B cell (primary cell): ENCODE results near the gene MAB21L3. TPM values are rescaled to one million over a fixed set of nuclear protein-coding genes. Genes with fewer than 3 reads are reported as not detected.

Experiments used
- ATAC-seq: fragments of 200-7000 bp; cut with Tn5 transposase; one replicate; pipeline ENCODE4 v1.10.0; 2021; ENCODE audit warnings: low read depth, mild to moderate bottlenecking, moderate number of reproducible peaks, moderate library complexity
- CTCF ChIA-PET: fragments of 350-600 bp; sonication (Branson Sonifier 250); formaldehyde crosslinking; loops from one replicate; lab custom pipeline; 2021; ENCODE audit warnings: antibody characterized with exemption, inconsistent platforms; lab: Charles Lee
- POLR2A ChIA-PET: fragments of 350-600 bp; sonication (Branson Sonifier 250); formaldehyde crosslinking; loops from one replicate; lab custom pipeline; 2021; ENCODE audit warnings: antibody characterized with exemption; lab: Charles Lee
- DNase-seq: peaks from one replicate; pipeline ENCODE4 v3.0.0; 2013
- H2AFZ ChIP-seq: 2 replicates; pipeline ENCODE4 v1.6.1; 2012; ENCODE audit warnings: mild to moderate bottlenecking, low read depth, low read length; ENCODE audit not compliant: insufficient read depth, poor library complexity, severe bottlenecking
- H3K27ac ChIP-seq, 2 donors: 1 replicate in 1 of 2; 2 replicates in 1 of 2; pipeline ENCODE4 v1.5.1; 2012 to 2013; ENCODE audit warnings: low read length in 2 of 2, mild to moderate bottlenecking in 2 of 2, moderate library complexity in 1 of 2
- H3K27me3 ChIP-seq, 4 experiments: fragments of 200-600 bp in 1 of 4; sonication (generic) in 1 of 4; replicated peaks in 1 of 4; 1 replicate in 2 of 4; 2 replicates in 2 of 4; pipeline versions ENCODE4 v1.6.1 to v1.7.0; 2013 to 2016; ENCODE audit warnings: low read length in 3 of 4, mild to moderate bottlenecking in 2 of 4, mixed read lengths in 1 of 4, moderate library complexity in 1 of 4; ENCODE audit not compliant: insufficient read depth in 4 of 4, control insufficient read depth in 3 of 4; ENCODE audit errors: control extremely low read depth in 1 of 4
- H3K36me3 ChIP-seq, 2 experiments: replicated peaks in 1 of 2; 1 replicate in 1 of 2; 2 replicates in 1 of 2; pipeline versions ENCODE4 v1.6.1 to v1.7.1; 2013; ENCODE audit warnings: low read length in 1 of 2; ENCODE audit not compliant: insufficient read depth in 2 of 2, control insufficient read depth in 1 of 2; ENCODE audit errors: control extremely low read depth in 1 of 2, extremely low read depth in 1 of 2
- H3K4me1 ChIP-seq, 2 donors: fragments of 200-600 bp in 1 of 2; sonication (generic) in 1 of 2; 1 replicate in 1 of 2; 2 replicates in 1 of 2; pipeline versions ENCODE4 v1.5.1 to v1.6.1; 2013 to 2017; ENCODE audit warnings: low read length in 2 of 2; ENCODE audit not compliant: control insufficient read depth in 2 of 2, insufficient read depth in 2 of 2
- H3K4me2 ChIP-seq: replicated peaks from 2 replicates; pipeline ENCODE3; 2012; ENCODE audit warnings: mild to moderate bottlenecking, low read depth, low read length; ENCODE audit not compliant: poor library complexity, severe bottlenecking
- H3K4me3 ChIP-seq, 5 experiments: fragments of 200-600 bp in 1 of 5; sonication (generic) in 1 of 5; 1 replicate in 3 of 5; 2 replicates in 2 of 5; pipeline versions ENCODE4 v1.5.1 to v1.7.0; 2011 to 2016; ENCODE audit warnings: low read length in 4 of 5, mild to moderate bottlenecking in 4 of 5, low read depth in 2 of 5, control low read depth in 1 of 5, moderate library complexity in 1 of 5; ENCODE audit not compliant: insufficient read depth in 1 of 5; ENCODE audit errors: control extremely low read depth in 1 of 5, extremely low read depth in 1 of 5
- H3K79me2 ChIP-seq: fragments of 200-600 bp; sonication (generic); one replicate; pipeline ENCODE4 v1.6.0; 2016; ENCODE audit warnings: low read length; ENCODE audit not compliant: control insufficient read depth, insufficient read depth
- H3K9ac ChIP-seq: fragments of 200-600 bp; sonication (generic); 2 replicates; pipeline ENCODE4 v1.6.1; 2017; ENCODE audit warnings: mild to moderate bottlenecking, low read length, moderate library complexity
- H3K9me3 ChIP-seq, 3 donors: one replicate each; pipeline versions ENCODE4 v1.6.1 to v1.7.1; 2013; ENCODE audit warnings: low read length in 2 of 3; ENCODE audit not compliant: control insufficient read depth in 2 of 3, insufficient read depth in 1 of 3; ENCODE audit errors: control extremely low read depth in 1 of 3
- H4K20me1 ChIP-seq: 2 replicates; pipeline ENCODE4 v1.6.0; 2012; ENCODE audit warnings: mild to moderate bottlenecking, low read length; ENCODE audit not compliant: insufficient read depth, control insufficient read depth, poor library complexity, severe bottlenecking
- H3K27ac Mint-ChIP-seq: one replicate; pipeline ENCODE4 v1.8.0; 2021; ENCODE audit warnings: mixed read lengths
- H3K27me3 Mint-ChIP-seq: one replicate; pipeline ENCODE4 v1.8.0; 2021; ENCODE audit warnings: mixed read lengths
- H3K4me1 Mint-ChIP-seq: one replicate; pipeline ENCODE4 v1.8.0; 2021; ENCODE audit warnings: mixed read lengths
- H3K4me3 Mint-ChIP-seq: one replicate; pipeline ENCODE4 v1.8.0; 2021; ENCODE audit warnings: mixed read lengths
- H3K9me3 Mint-ChIP-seq: one replicate; pipeline ENCODE4 v1.8.0; 2022; ENCODE audit warnings: mixed read lengths; ENCODE audit not compliant: insufficient read depth
- EZH2 ChIP-seq: IDR thresholded peaks from 2 replicates; pipeline ENCODE4 v1.6.1; 2012; ENCODE audit warnings: borderline replicate concordance, low read depth, mild to moderate bottlenecking, moderate library complexity, low read length; ENCODE audit not compliant: insufficient read depth, poor library complexity, severe bottlenecking
- WGBS: methylation state at CpG from one replicate; pipeline ENCODE4 v1.1.5; 2013; ENCODE audit warnings: missing lambda C conversion rate; ENCODE audit not compliant: insufficient coverage; 5-methylcytosine and 5-hydroxymethylcytosine counted together
- intact Hi-C: fragments of 100-400 bp; cut with micrococcal nuclease; formaldehyde crosslinking; loops from one replicate; pipeline ENCODE4 v1.10.0; 2022
- polyA plus RNA-seq: library from polyadenylated mRNA; depleted of rRNA; stranded (reverse); fragments of >200 nt; gene quantifications from 2 replicates; pipeline ENCODE4 v1.2.3, GENCODE V29; 2012
- total RNA-seq, 2 donors: library from RNA; stranded (reverse); fragments of 120-200 nt in 1 of 2; gene quantifications; 1 replicate in 1 of 2; 2 replicates in 1 of 2; pipeline versions ENCODE4 v1.2.3 to v1.2.4, GENCODE V29; 2013 to 2022
- TF ChIP-seq, protein P1 (sequence below): fragments of 200-600 bp; IDR thresholded peaks from one replicate; pipeline ENCODE4 v1.8.0; 2022; ENCODE audit warnings: antibody characterized with exemption, mild to moderate bottlenecking

Gene MAB21L3
- total and polyA plus RNA-seq, 2 donors (not counting 1 experiment from before 2014, with no cell fraction given), result not detected

GRCh38 chr1:116157096-116157495 lies 45.9 kb downstream of the MAB21L3 start:
- Mint-ChIP-seq H3K27me3 (peaks cover 7% of the 10 kb centered on the region), H3K4me3 (no peak overlapping the region), H3K27ac (no peak overlapping the region), H3K9me3 (peaks cover 5% of the 10 kb centered on the region), H3K4me1 (peaks cover 2% of the 10 kb centered on the region)
- Histone ChIP-seq H4K20me1 (no peaks in the 10 kb centered on the region), H3K9ac (no peak overlapping the region), H3K79me2 (no peaks in the 10 kb centered on the region), H3K4me1 (peaks cover 0 to 4% of the 10 kb centered on the region in 2 donors), H2AFZ (no peak overlapping the region), H3K27me3 (no peaks in the 10 kb centered on the region), H3K4me3 (no peak overlapping the region), H3K9me3 (peaks cover 0 to 9% (median 4%) of the 10 kb centered on the region in 3 donors), H3K36me3 (no peaks in the 10 kb centered on the region), H3K27ac (no peak overlapping the region), H3K4me2 (no peak overlapping the region)
- no peak for ATAC-seq
- ChIA-PET POLR2A (no interaction called here), CTCF (interaction anchor here (1.2 kb wide), 1 partner anchor 328 kb away, joined by 4 read pairs; no protein-coding TSS in a partner anchor)
- 98% methylated on average over 4 of the region's 4 CpGs for WGBS
- intact Hi-C loops, result no loop called here
- DNase-seq, result no peak
- TF ChIP-seq, protein P1, sequence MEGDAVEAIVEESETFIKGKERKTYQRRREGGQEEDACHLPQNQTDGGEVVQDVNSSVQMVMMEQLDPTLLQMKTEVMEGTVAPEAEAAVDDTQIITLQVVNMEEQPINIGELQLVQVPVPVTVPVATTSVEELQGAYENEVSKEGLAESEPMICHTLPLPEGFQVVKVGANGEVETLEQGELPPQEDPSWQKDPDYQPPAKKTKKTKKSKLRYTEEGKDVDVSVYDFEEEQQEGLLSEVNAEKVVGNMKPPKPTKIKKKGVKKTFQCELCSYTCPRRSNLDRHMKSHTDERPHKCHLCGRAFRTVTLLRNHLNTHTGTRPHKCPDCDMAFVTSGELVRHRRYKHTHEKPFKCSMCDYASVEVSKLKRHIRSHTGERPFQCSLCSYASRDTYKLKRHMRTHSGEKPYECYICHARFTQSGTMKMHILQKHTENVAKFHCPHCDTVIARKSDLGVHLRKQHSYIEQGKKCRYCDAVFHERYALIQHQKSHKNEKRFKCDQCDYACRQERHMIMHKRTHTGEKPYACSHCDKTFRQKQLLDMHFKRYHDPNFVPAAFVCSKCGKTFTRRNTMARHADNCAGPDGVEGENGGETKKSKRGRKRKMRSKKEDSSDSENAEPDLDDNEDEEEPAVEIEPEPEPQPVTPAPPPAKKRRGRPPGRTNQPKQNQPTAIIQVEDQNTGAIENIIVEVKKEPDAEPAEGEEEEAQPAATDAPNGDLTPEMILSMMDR, result no peak
- TF ChIP-seq EZH2, result no peak

DNA sequence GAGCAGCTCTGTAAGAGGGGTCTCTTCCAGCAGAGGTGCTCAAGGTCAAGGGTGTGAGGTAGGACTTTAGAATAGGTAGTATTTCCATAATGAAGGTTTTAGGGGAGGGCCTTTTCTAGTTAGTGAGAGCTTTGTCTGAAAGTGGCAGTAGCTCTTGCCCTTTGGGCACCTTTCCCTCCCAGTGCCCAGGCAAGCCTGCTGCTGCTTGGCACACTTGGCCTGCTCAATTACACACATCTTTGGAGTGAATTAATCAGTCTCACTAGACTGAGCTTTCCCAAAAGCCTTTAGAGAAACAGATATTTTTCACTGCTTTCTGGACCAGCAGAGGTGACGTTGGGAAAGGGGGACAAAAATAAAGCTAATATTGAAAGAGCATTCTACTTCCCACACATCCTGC lies 48.0 kb downstream of the MAB21L3 start:
- H3K27ac ChIP-seq, result no peak overlapping the region
- no peak overlapping the region for H2AFZ ChIP-seq
- no peak overlapping the region for H3K4me3 ChIP-seq
- no peak overlapping the region for H3K9ac ChIP-seq
- H4K20me1 ChIP-seq, result no peaks in the 10 kb centered on the region
- H3K36me3 ChIP-seq, result no peaks in the 10 kb centered on the region
- CTCF ChIA-PET, result interaction anchor here (1.2 to 2.1 kb wide), 2 partner anchors 10 to 340 kb away, joined by 3 to 7 read pairs; no protein-coding TSS in a partner anchor
- POLR2A ChIA-PET, result no interaction called here
- no peak for TF ChIP-seq EZH2
- TF ChIP-seq, protein P1, result no peak
- Mint-ChIP-seq H3K4me3 (no peak overlapping the region), H3K9me3 (peaks cover 5% of the 10 kb centered on the region), H3K4me1 (no peaks in the 10 kb centered on the region), H3K27me3 (peaks cover 7% of the 10 kb centered on the region), H3K27ac (no peak overlapping the region)
- no peaks in the 10 kb centered on the region for H3K79me2 ChIP-seq
- ATAC-seq (no peak), DNase-seq (no peak)
- H3K4me1 ChIP-seq, result no peaks in the 10 kb centered on the region
- H3K9me3 ChIP-seq, result peaks cover 0 to 9% (median 4%) of the 10 kb centered on the region in 3 donors
- no CpG with 5 or more reads among the region's 1 CpG for WGBS
- H3K27me3 ChIP-seq, result no peaks in the 10 kb centered on the region
- intact Hi-C loops, result no loop called here
- H3K4me2 ChIP-seq, result no peak overlapping the region
